ENCODE data around the gene TSPAN14. TPM values are rescaled to one million over a fixed set of nuclear protein-coding genes. Genes with fewer than 3 reads are reported as not detected.

The TSPAN14 gene
- total RNA-seq, 4 donors from 2014 or later = 56.1 to 105 (median 83.1) TPM

- no peak for TF ChIP-seq CTCF (IDR thresholded peaks at IDR 0.05; ENCODE audit: low read depth)
Measured at GRCh38 chr10:80488539-80489066, 34.5 kb downstream of the TSPAN14 start.

GRCh38 chr10:80489371-80490112 lies 35.4 kb downstream of the TSPAN14 start:
- TF ChIP-seq CTCF (IDR thresholded peaks at IDR 0.05; ENCODE audit: low read depth) = no peak

GRCh38 chr10:80491251-80492102 lies 37.4 kb downstream of the TSPAN14 start:
- TF ChIP-seq CTCF (IDR thresholded peaks at IDR 0.05; ENCODE audit: low read depth) = no peak

GRCh38 chr10:80492848-80493521 lies 38.9 kb downstream of the TSPAN14 start:
- no peak for TF ChIP-seq CTCF (IDR thresholded peaks at IDR 0.05; ENCODE audit: low read depth)

GRCh38 chr10:80493522-80494051 lies 39.5 kb downstream of the TSPAN14 start:
- TF ChIP-seq CTCF (IDR thresholded peaks at IDR 0.05; ENCODE audit: low read depth) = no peak

GRCh38 chr10:80496555-80497172 lies 42.6 kb downstream of the TSPAN14 start:
- no peak for TF ChIP-seq CTCF (IDR thresholded peaks at IDR 0.05; ENCODE audit: low read depth)

Measured in subcutaneous adipose tissue (tissue), 4 donors.